Hepatocyte (in vitro differentiated cells): ENCODE data around the gene DDC.

ENCODE experiments used
- CTCF ChIP-seq: fragments of 200-600 bp; sonication (generic); IDR thresholded peaks from 2 replicates; pipeline ENCODE4 v1.5.1; 2016; ENCODE audit warnings: antibody characterized with exemption, mild to moderate bottlenecking; ENCODE audit not compliant: poor library complexity
- EZH2 ChIP-seq: fragments of 200-600 bp; sonication (generic); IDR thresholded peaks from 2 replicates; pipeline ENCODE4 v1.6.1; 2016; ENCODE audit warnings: antibody characterized with exemption, mild to moderate bottlenecking, borderline replicate concordance
- EZH2phosphoT487 ChIP-seq: fragments of 200-600 bp; sonication (generic); IDR thresholded peaks from one replicate; pipeline ENCODE4 v1.6.1; 2018; ENCODE audit warnings: antibody characterized with exemption, mild to moderate bottlenecking, low read depth, moderate library complexity; ENCODE audit not compliant: unreplicated experiment, severe bottlenecking

GRCh38 chr7:50534690-50535290, 30.4 kb downstream of the DDC start:
- no peak for TF ChIP-seq CTCF
- no peak for TF ChIP-seq EZH2
- TF ChIP-seq EZH2phosphoT487: no peak
